GM19193 (cell line): Measurements from ENCODE around the gene ENTPD8.

Experiments
- POLR2A ChIP-seq: IDR thresholded peaks from 4 replicates; pipeline ENCODE4 v1.6.1; 2011; ENCODE audit not compliant: insufficient read depth, insufficient read length; ENCODE audit errors: extremely low read depth

Gene ENTPD8

GRCh38 chr9:137441289-137441934 lies at the start of gene ENTPD8:
Gene ENTPD8 (minus strand): TSS chr9:137441357. CDS start chr9:137438285, 3,072 bp downstream.
- TF ChIP-seq POLR2A, result no peak

- no peak for TF ChIP-seq POLR2A
Measured at GRCh38 chr9:137490532-137491186, 49.5 kb upstream of the ENTPD8 start.

GRCh38 chr9:137488906-137489305 lies 47.7 kb upstream of the ENTPD8 start:
- TF ChIP-seq POLR2A, result no peak

- TF ChIP-seq POLR2A, result no peak
Measured at GRCh38 chr9:137488327-137488653, 47.1 kb upstream of the ENTPD8 start.

GRCh38 chr9:137487454-137488326 lies 46.5 kb upstream of the ENTPD8 start:
- no peak for TF ChIP-seq POLR2A

- TF ChIP-seq POLR2A, result no peak
Measured at GRCh38 chr9:137486545-137487453, 45.6 kb upstream of the ENTPD8 start.

GRCh38 chr9:137486141-137486490 lies 45.0 kb upstream of the ENTPD8 start:
- TF ChIP-seq POLR2A, result no peak

GRCh38 chr9:137485343-137486140 lies 44.4 kb upstream of the ENTPD8 start:
- no peak for TF ChIP-seq POLR2A

- no peak for TF ChIP-seq POLR2A
Measured at GRCh38 chr9:137484551-137485315, 43.6 kb upstream of the ENTPD8 start.

GRCh38 chr9:137482094-137482781 lies 41.1 kb upstream of the ENTPD8 start:
- no peak for TF ChIP-seq POLR2A

- TF ChIP-seq POLR2A, result no peak
Measured at GRCh38 chr9:137480686-137481683, 39.8 kb upstream of the ENTPD8 start.
